Middle frontal gyrus (tissue), 1 donor: ENCODE results near the gene DIAPH2.

Source experiments
- DNase-seq: peaks from one replicate; pipeline ENCODE4 v3.0.0-alpha.2; 2015; ENCODE audit warnings: low spot score; ENCODE audit errors: extremely low spot score

Gene DIAPH2

DNA sequence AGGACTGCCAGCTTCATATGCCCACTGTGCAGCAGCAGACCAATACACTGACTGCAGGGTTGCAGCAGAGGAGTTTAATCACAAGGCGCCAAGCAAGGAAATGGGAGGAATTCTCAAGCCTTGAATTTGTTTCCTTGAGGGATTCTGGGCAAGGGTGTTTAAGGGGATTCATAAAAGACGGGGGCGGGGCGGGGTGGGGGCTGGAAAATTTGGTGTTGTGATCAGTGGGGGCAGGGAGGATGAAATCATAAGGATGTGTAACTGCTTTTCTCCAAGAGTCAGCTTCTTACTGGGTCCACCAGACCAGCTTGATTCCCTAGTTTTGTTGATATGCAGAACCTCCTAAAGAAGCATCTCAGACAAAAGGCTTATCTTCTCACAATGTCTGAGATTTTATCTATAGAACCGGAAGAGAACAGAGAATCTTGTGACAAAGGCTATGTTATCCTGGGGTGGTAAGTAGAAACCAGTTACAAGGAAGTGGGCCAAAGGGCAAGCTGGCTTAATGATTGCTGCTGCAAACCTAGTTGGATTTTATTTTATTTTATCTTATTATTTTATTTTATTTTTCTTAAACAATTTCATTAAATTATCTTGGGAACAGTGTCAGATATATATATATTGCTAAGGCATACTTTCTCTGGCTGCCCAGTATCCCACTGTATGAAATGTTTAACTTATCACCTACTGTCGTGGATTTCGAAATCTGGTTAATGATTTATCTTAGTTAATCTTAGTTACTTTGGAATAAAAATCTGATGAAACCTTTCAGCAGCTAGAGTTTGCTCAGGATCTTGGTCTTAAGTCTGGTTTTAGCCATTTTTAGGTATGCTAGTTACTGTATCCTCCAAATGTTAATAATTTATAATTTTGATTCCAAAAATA lies 475.5 kb downstream of the DIAPH2 start:
- no peak for DNase-seq

DNA sequence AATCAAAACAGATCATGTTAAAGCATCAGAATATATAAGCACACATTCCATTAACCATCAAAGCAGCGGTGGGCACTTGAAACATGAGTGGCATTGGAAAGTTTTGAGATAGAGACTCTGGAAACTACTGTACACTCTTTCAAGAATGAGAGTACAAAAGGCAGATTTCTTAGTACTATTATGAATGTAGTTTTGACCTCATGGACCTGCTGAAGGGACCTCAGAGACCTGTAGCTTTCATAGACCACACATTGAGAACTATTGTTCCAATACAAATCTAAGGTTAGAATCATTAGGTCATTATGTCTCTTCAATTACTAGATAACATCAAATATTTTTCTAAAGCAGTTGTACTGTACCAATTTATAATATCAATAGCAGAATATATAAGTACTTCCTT lies 482.7 kb downstream of the DIAPH2 start:
- no peak for DNase-seq

DNA sequence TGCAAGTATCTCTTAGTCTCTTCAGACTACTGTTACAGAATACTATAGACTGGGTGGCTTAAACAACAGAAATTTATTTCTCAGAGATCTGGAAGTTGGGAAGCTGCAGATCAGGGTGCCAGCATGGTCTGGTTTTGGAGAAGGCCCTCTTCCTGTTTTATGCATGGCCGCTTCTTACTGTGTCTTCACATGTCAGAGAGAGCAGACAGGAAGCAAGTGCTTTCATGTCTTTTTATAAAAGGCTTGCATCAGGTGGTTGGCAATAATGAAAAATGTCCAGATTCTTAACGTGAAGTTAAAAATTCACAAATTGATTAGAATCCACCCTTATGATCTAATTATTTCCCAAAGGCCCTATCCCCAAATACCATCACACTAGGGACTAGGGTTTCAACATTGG lies 484.0 kb downstream of the DIAPH2 start:
- DNase-seq: no peak

DNA sequence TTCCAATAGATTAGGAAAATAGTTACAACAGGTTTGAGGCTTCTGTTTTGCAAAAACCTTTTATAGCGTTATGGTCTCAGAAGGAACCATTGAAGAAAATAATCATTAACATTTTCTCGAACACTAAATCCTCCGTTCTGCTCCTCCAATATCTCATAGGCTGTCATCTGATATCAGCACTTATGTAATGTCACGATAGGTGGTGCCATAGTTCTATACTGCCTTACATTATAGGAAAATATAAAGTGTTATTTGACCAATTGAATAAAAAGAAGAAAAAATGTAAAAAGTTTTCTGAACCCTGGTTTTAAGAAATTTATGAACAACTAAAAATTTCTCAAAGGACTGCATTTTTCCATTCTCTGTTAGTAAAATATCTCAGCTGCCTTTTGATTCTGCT lies 490.5 kb downstream of the DIAPH2 start:
- no peak for DNase-seq

DNA sequence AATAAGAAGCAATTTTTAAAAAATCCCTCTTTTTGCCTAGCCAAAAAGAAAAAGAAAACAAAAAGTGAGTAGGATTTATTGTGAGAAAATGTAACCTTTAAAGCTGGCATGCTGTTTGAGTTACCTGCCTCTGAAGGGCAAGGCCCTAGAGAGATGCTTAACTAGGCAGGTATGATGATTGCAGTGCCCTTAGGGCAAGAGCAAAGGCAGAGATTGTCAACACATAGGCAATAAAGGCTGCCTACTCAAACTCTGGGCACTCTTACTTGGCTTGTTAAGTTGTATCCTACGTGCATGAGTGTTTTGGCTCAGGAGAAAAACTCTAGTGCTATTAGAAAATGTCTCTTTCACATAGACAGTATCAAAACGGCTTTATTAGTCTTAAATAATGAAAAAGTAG lies 505.0 kb downstream of the DIAPH2 start:
- no peak for DNase-seq

DNA sequence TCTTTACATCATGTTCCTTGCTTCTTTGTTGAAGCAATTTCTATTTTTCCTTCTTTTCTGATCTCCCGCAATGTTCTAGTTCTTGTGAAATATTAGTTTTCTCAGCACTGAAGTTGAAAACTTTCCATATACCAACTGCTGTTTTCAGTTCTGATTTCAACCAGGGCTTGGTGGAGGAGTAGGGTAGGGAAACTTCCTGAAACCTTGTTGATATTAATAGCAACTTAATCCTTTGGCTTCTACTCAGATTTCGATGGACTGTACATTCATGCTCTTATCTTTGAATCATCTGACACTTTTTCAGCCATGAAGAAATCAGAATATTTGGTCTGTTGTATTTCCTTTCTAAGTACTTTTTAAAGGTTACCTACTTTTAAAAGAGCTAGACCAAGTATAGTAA lies 514.9 kb downstream of the DIAPH2 start:
- DNase-seq: no peak

DNA sequence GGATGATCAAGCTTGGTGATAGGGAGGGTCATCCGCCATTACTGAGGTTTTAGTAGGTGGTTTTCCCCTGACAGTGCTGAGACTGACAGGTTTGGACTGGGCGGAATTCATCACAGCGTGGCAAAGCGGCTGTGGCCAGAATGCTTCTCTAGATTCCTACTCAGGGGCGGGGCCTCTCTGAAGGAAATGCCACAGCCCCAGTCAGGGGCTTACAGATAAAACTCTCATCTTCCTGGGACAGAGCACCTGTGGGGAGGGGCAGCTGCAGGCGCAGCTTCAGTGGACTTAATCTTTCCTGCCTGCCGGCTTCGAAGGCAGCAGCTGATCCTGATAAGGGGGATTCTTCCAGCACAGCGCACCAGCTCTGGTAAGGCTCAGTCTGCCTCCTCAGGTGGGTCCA lies 515.8 kb downstream of the DIAPH2 start:
- DNase-seq: no peak

DNA sequence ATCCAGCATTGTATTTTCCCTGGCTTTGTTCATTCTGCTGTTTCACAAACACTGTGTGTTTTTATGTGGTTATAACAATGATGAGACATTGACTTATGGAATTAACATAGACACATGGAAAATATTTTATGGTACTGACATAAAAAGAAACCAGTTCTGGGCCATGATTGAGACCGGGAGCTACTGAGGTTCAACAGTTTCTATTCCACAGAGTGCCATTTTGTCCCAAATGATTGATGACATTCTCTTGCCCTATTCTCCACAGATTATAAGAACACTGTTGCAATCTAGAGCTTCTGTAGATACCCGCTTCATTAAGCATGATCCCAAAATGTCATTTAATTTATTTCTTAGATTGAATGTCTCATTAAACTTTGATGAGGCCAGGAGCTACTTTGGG lies 525.9 kb downstream of the DIAPH2 start:
- DNase-seq: no peak

DNA sequence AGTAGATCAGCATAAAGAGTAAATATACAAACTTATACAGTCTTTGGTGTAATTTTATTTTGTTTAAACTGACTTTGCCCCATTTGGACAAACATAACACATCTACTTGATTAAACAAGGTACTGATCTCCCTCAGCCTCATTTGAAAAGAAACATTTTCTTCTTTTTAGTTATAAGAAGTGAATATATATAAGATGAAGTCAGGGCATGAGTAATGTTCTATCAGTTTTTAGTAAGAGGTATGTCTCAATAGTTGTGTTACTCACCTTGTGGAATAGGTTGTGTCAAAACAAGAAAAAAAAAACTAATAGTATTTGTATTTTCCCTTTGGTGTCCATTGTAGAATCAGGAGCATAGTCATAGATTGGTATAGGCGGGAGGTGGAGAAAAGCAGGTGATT lies 526.4 kb downstream of the DIAPH2 start:
- no peak for DNase-seq

DNA sequence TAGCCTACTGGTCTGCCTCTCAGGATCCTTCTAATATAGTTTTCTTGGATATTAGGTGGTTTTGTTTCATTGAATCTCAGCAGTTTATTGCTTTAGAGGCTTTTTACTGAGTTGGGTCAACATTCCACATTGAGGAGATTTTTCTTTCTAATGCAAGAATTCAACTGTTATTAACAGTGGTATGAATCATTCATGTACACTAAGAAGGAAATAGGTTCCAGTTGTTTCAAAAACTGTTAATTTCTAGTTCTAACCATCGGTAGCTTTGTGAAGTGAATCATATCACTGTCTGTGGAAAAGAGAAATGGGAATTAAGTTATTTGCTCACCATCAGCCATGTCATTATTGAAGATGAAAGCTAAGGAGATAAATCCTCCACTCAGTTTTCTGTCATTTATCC lies 530.5 kb downstream of the DIAPH2 start:
- DNase-seq: no peak

DNA sequence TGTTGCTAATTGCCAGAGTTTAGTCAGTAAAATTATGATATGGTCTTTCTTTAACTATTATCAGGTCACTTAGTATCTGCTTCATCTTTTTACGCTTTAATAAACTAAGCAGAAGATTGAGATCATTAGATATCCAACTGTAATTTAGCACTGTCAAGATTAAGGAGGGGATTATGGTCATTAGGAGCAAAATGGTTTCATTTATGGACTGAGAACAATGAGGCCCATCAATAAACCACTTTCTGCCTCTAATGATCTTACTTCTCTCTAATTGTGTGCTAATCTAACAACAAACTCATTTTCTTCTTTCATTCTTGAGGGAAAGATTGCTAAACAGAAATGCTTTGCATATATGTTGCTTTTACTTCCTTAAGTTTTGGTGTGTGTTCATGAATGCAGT lies 539.5 kb downstream of the DIAPH2 start:
- DNase-seq: no peak

DNA sequence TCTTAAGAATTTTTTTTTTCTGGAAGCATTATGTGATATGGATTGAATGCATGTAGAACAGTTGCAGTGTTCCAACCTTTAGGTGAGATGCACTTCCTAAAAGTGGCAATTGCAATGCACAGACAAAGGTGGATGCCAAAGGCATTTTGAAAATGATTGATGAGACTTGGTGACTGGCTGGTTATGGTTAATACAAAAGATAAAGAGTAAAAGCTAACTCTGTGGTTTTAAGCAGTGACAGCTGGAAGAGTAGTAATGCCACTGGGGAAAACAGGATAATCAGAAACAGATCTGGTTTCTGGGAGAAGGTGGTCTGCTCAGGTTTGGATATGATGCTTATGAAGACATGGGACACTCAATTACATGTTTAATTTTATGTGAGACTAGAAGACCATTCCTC lies 544.7 kb downstream of the DIAPH2 start:
- no peak for DNase-seq

DNA sequence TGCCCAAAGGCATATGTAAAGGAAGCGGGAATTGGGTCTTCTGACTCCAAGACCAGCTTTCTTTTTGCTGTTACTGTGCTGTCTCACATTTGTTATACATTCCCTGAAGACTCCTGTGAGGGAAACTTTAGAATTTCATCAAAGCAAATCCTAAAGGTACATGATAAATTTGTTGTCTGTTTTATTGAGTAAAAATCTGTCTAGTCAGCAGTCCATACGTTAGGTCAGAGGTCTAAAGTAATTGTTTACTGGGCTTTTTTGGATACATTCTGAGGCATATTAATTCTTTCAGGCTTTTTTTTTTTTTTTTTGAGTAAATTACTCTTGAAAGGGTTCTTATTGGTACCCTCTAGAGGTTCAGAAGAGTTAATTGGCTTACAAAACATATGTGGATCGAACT lies 546.3 kb downstream of the DIAPH2 start:
- DNase-seq: no peak

DNA sequence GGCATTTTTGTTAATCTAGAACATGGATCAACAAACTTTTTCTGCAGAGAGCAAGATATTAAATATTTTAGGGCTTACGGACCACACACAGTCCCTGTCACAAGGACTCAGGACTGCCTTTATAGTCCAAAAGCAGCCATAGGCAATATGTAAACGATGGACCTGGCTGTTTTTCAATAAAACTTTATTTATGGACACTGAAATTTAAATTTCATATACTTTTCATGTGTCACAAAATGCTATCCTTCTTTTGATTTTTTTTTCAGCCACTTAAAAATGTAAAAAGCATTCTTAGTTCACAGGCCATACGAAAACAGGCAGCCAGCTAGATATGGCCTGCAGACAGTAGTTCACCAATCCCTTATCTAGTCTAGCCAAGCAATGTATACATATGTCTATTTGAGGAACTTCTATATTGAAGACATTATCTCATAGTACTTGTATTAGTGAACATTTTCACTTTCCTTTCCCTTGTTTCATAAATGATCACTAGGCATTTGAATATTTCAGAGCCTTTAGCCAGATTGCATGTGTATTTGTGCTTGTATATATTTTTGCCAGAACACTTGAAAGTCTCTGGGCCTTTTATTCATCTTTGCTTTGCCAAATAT lies 549.9 kb downstream of the DIAPH2 start:
- DNase-seq: no peak

DNA sequence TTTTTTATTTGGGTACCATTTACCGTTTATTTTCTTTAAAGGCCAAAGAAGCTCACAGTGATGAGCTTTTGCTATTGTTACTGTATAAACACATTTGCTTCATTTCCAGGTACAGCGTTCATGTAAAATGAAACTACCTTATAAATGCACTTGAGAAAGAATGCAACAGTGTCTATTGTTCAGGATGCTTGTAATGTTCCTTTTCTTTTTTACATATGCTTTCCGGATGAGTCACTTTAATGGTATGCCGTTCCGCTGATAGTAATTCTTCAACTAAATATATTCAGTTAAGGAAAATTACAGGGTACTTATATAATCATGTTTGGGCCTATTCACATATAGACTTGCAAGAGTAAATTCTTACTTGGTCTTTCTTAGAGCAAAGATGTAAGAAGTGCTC lies 554.0 kb downstream of the DIAPH2 start:
- no peak for DNase-seq

DNA sequence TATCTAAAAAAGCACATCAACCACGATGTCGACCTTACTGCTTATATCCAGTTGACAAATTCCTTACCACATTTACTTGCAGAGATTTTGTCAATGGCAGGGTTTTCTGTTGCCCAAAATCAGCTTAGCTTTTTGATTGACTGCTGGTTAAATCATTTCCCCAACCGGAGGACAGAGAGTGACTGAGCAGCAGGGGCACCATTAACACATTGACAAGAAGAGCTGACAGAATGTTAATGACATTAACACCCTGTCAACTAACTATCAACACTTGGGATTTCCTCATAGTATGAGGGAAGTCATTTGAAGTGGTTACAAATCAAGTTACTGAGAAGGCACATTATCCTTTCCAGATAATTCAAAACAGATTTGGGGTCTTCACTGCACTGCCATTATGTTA lies 567.5 kb downstream of the DIAPH2 start:
- DNase-seq: no peak

DNA sequence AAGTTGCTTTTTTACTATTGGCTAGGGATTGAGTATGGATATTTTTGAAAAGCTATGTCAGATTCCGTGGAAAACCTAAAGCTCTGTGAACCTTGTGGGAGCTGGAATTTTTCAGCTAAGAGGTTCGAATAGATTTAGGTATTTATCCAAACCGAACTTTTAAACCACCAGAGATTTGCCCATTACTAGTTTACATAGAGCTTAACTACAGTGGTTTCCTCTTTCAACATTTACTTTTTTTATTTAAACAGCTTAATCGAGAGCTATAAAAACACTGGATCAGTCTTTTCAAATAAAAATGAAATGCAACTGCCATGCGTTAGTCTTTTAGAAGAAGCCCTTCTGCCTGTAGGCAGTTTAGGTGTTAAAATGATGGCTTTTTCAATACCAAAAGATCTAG lies 576.0 kb downstream of the DIAPH2 start:
- no peak for DNase-seq

DNA sequence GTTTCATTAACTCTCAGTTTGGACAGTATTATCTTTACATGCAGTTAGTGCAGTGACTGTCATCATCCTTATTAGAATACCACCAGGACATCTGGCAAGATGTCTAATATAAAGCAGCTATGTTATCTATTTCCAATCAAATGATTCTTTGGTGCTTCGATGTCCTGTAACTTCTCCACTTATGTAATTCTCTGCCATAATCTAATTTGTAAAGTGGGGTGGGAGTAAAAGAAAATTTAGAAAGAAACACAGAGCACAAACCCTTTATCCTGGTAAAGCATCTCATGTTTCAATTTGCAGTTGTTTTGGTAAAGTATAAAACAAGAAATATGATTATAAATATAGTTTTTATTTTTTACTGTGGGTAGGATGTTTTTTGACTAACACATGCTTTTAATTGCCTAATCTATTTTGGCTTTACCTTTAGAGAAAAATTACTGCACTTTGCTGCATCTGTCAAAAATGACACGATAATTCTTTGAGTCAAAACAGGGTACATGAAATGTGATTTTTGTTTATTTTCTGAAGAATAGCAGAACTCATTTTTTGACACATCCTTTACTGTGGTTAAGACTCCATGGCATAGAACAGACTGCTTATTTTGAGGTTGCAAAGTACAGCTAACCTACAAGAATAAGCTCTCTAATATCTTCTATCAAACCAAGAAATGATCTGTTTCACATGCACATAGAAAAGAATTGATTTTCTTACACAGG lies 581.9 kb downstream of the DIAPH2 start:
- no peak for DNase-seq

DNA sequence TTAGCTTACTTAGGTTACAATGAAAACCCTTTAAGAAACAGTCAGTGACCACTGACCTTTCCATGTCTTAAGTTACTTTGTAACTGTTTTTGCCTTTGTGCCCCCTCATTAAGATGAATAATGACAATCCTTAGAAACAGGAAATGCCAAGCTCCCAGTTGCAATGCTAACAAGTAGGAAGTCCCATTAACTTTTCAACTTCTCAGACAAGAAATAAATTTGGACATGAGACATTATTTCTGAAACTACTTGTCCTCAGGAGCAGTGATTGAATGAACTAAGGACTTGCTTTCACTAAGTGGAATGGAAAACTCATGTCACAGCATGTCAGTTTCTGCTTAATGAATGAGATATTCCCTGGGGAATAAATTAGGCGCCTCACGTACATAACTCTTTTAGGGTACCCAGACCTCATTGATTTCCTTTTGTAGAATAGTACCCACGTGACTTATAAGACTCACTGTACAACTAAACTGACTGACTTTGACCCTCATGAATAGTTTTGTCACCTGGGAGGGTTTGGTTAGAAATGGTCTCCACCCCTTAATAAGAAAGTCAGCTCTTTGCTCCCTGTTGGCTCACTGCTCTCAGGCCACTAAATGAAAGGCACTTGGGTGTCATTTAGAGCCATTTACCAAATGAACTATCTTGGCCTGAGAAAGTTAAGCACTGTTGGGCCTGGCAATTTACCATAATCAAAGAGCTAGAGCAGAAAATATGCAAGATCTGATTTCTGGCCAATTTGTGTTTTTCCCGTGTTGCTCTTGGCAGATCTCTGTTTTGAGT lies 582.9 kb downstream of the DIAPH2 start:
- no peak for DNase-seq

DNA sequence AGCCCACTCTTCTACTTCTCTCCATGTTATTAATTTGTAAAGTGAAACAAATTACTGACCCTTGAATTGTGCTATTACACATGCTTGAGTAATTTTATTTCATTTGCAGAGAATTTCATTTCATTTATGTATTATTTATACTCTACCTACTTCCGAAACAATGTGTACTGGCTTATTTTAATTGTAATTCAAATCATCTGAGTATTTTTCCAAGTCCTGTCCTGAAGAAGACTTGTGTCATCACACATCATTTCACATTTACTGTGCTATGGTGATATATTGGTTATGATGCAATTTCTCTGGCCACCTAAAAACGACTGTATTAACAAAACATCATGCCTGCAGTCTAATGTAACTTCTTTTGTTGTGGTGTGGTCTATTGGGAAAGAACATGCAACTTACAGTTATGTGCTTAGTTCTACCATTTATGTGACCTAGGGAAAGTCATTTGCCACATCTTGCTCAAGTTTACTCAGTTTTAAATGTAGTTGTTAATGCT lies 583.6 kb downstream of the DIAPH2 start:
- DNase-seq: no peak

DNA sequence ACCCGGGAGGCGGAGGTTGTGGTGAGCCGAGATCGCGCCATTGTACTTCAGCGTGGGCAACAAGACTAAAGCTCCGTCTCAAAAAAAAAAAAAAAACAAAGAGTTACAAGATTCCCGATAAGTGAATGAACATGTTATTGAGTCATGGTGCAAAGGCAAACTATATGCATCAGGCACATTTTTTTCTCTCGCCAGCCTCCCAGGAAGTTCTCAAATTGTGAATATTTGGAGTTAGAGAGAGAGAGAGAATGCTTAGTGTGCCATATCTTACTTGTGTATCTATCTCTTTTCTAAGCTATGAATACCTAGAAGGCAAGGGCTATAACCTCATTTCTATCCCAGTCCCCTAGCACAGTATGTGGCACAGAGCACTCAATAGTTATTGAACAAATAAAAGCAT lies 599.9 kb downstream of the DIAPH2 start:
- no peak for DNase-seq

DNA sequence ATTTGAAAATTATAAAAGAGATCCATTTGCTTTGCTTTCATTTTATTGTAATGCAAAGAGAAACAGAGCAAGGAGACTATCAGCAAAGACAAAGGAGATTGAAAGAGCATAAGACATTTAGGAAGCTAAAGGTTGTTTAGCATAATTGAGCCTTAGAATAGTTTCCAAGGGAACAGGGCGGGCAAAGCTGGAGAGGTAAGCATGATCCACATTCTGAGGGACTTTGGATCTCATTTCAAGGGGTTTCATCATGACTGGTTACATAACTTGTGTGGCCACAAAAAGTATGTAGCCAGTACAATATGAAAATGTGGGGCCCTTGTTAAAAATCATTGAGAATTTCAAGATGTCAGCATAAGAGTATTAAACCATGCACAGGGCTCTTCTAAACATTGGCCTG lies 605.6 kb downstream of the DIAPH2 start:
- DNase-seq: no peak
